HG03460 (cell line): ENCODE results near the gene ERRFI1.
"Not testable (repeated sequence)": the region's sequence is repeated elsewhere in the genome, so short reads cannot be mapped to it uniquely, and the experiment has no call there.

ENCODE experiments used
- ATAC-seq: cut with Tn5 transposase; IDR thresholded peaks from one replicate; pipeline ENCODE4 v1.9.1; 2021; ENCODE audit not compliant: unreplicated experiment

The ERRFI1 gene

DNA sequence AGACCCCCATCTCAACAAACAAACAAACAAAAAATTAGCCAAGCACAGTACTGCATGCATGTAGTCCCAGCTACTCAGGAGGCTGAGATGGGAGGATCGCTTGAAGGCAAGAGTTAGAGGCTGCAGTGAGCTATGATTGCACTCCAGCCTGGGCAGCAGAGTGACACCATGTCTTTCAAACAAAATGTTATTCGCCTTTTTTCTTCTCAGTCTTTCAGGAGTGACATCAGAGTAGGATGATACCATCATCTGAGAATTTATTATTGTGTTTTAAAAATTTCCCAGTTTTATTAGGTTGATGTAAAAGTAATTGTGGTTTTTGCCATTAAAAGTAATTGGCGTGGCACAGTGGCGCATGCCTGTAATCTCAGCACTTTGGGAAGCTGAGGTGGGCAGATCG lies 53.8 kb downstream of the ERRFI1 start:
- ATAC-seq, result no peak

DNA sequence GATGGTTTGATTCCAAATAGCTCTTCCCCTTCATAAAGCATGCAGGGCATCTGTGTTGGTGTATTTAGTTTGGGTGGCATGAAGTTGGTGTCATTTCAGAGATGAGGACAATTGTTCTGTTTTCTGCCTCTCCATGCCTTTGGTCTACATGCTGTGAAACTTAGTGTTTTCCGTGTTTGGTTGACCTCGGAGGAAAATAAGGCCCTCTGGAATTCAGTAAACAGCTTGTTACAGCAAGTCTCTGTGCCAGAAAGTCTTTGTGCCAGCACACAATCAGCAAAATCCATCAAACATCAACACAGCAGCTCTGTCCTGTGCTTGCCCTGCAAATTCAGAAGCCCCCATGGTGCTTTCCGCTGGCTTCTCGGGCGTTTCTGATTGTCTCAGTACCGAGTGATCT lies 55.1 kb downstream of the ERRFI1 start:
- ATAC-seq, result no peak

DNA sequence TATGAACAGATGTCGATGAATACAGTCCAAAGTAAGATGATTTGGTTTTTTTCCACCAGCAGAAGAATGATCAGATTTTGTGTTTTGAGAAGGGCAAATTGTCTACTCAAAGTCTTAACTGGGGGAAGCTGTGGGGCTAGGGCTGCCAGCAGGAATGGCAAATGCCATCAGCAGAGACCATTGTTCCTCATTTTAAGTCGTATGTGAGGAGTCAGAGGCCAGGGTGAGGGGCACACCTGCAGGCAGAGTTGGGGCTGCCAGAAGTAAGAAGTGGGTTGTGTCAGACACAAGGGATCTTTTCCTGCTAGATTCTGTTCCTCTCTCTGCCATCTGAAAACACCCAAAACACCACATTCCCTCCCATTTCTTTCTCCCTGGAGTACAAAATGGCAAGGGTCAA lies 55.9 kb downstream of the ERRFI1 start:
- ATAC-seq, result no peak

DNA sequence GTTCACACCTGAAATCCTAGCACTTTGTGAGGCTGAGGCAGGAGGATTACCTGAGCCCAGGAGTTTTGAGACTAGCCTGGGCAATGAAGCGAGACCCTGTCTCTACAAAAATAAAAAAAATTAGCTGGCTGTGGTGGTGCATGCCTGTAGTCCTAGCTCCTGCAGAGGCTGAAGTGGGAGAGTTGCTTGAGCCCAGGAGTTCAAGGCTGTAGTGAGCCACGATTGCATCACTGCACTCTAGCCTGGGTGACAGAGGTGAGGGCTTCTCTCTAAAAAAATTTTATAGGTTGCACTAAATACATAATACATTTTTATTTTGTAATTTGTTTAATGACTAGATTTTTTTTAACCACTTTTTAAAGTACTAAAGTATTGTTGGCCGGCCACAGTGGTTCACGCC lies 58.5 kb downstream of the ERRFI1 start:
- ATAC-seq, result no peak

DNA sequence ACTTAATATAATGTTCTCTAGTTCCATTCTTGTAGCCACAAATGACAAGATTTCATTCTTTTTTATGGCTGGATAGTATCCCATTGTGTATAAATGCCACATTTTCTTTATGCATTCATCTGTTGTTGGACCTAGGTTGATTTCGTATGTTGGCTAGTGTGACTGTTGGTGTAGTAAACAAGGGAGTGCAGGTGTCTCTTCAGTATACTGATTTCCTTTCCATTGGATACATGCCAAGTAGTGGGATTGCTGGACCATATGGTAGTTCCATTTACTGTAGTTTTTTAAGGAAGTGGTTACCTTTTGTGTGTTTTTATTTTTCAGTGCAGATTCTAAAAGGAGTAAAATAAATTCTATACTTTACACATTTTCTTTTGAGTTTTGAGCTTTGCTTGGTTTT lies 58.9 kb downstream of the ERRFI1 start:
- no peak for ATAC-seq

DNA sequence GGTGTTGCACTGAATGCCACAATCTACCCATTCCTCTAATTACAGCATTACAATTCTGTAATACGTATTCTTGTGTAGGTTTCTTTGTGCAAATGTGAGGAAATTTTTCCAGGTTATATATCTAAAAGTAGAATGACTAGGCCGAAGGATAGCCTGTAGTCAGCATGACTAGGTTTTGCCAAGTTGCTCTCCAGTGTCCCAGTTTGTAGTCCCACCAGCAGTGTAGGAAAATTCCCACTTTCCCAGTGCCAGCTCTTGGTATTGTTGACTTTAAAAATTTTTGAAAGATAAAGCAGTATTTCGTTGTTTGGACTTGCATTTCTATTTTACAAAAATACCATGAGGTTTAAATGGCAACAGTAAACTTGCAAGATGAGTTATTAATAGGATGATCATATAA lies 61.6 kb downstream of the ERRFI1 start:
- ATAC-seq, result no peak

DNA sequence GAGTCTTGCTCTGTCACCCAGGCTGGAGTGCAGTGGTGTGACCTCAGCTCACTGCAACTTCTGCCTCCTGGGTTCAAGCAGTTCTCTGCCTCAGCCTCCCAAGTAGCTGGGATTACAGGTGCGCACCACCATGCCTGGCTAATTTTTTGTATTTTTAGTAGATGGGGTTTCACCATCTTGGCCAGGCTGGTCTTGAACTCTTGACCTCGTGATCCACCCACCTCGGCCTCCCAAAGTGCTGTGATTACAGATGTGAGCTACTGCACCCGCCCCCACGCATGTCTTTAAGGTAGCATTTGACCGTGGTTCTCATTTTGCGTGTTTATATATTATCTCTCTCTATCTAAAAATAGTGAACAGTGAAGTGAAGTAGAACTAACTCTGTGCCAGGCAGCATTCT lies 62.3 kb downstream of the ERRFI1 start:
- ATAC-seq, result not testable (repeated sequence)

DNA sequence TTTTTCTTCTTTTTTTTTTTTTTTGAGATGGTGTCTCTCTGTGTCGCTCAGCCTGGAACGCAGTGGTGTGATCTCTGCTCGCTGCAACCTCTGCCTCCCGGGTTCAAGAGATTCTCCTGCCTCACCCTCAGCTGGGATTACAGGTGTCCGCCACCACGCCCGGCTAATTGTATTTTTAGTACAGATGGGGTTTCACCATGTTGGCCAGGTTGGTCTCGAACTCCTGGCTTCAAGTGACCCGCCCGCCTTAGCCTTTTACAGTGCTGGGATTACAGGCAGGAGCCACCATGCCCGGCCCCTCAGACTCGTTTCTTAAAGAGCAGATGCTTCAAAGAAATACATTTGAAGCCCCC lies 62.8 kb downstream of the ERRFI1 start:
- not testable (repeated sequence) for ATAC-seq

DNA sequence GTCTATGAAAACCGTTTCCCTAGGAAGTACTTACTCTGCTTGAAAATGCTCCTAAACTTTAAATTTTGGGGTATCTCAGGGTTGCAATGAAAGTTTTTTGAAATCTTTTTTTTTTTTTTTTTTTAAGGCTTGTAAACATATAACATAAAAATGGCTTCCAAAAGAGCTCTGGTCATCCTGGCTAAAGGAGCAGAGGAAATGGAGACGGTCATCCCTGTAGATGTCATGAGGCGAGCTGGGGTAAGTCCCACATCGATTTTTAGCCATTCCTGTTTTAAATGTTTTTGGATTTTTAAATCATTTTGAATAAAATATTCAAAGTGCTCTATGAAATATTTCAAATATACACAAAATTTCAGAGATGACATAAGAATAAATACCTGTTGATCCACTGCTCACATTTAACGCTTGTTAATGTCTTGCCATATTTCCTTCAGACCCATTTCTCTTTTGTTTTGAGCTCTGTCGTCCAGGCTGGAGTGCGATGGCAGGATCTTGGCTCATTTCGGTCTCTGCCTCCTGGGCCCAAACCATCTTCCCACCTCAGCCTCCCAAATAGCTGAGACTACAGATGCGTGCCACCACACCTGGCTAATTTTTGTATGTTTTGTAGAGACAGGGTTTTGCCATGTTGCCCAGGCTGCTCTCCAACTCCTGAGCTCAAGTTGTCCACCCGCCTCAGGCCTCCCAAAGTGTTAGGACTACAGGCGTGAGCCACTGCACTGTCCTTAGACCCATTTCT lies 63.3 kb downstream of the ERRFI1 start:
- ATAC-seq, result no peak

DNA sequence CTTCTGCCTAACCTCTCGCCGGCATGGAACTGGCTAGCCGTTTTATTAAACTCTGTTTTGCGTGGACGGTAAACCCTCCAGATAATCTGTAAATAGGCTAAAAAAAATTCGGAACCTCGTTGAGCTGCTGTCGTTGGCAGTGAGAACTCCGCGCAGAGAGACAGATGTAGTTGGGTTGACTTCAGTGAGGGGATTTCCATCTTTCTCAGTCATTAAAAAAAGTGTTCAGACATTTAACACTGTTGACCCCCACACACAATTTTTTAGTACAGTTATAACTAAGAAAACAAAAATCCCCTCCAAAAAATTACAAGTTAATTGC lies 64.1 kb downstream of the ERRFI1 start:
- ATAC-seq, result peak; percentile 5
